Epithelial cell of esophagus (primary cell): ENCODE results near the gene WIPF2.

Experiments
- DNase-seq: peaks from one replicate; pipeline ENCODE4 v3.0.0; 2010; ENCODE audit warnings: low read depth
- H3K4me3 ChIP-seq: 2 replicates; pipeline ENCODE4 v1.5.1; 2011; ENCODE audit warnings: mild to moderate bottlenecking, low read length, control low read depth
- CTCF ChIP-seq: IDR thresholded peaks from 2 replicates; pipeline ENCODE4 v1.5.1; 2011; ENCODE audit warnings: low read depth, mild to moderate bottlenecking, low read length, control low read depth, inconsistent platforms; ENCODE audit not compliant: insufficient read depth; ENCODE audit errors: missing control alignments

Gene WIPF2

GRCh38 chr17:40253565-40253964 lies 34.5 kb downstream of the WIPF2 start:
- no peak for TF ChIP-seq CTCF
- DNase-seq: no peak
- H3K4me3 ChIP-seq: no peak overlapping the region

GRCh38 chr17:40259505-40259904 lies 40.4 kb downstream of the WIPF2 start:
- no peak overlapping the region for H3K4me3 ChIP-seq
- TF ChIP-seq CTCF: no peak
- DNase-seq: no peak

GRCh38 chr17:40260528-40260927 lies 41.4 kb downstream of the WIPF2 start:
- no peak for DNase-seq
- TF ChIP-seq CTCF: no peak
- H3K4me3 ChIP-seq: no peak overlapping the region

- TF ChIP-seq CTCF: no peak
These were observed 45.5 kb downstream of the WIPF2 start for GRCh38 chr17:40264458-40265185.

GRCh38 chr17:40265337-40265736 lies 46.2 kb downstream of the WIPF2 start:
- no peak for DNase-seq
- no peak for TF ChIP-seq CTCF
- no peak overlapping the region for H3K4me3 ChIP-seq

More at GRCh38 chr17:40264458-40265185, 45.5 kb downstream of the WIPF2 start:
- H3K4me3 ChIP-seq: no peak overlapping the region
- DNase-seq: no peak

GRCh38 chr17:40266882-40267281 lies 47.8 kb downstream of the WIPF2 start:
- DNase-seq: no peak
- TF ChIP-seq CTCF: no peak
- no peak overlapping the region for H3K4me3 ChIP-seq

GRCh38 chr17:40268141-40268712 lies 49.1 kb downstream of the WIPF2 start:
- DNase-seq: no peak
- TF ChIP-seq CTCF: no peak
- no peak overlapping the region for H3K4me3 ChIP-seq
